DLD1 (cell line): Measurements from ENCODE around the gene PRR27.

Experiments
- in situ Hi-C: cut with HindIII; loops from 2 replicates; pipeline ENCODE4 v1.10.0; 2017; ENCODE audit warnings: low sequenced_read_pairs

PRR27 gene

DNA sequence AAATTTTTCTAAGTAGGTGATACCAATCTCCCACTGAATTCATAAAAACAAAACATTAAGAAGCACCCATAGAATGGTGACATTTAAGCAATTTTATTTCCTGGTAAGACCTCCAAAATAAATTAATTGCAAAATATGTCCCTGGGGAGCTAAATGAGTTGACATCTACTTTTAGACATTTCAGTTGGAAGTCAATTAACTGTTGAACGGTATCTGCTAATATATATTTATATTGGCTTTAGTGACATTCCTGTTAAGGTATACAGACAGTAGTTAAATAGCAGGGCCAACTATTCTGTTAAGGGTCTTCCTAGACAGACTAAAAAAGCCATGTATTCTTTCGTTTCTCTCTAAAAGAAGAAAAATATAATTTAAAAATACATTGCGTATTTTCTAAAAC lies at the start of gene PRR27:
PRR27 (plus strand) TSS at position 301 of the 400 bp plus-strand sequence. CDS start 139 bp downstream, outside the sequence.
- in situ Hi-C loops = no loop called here

DNA sequence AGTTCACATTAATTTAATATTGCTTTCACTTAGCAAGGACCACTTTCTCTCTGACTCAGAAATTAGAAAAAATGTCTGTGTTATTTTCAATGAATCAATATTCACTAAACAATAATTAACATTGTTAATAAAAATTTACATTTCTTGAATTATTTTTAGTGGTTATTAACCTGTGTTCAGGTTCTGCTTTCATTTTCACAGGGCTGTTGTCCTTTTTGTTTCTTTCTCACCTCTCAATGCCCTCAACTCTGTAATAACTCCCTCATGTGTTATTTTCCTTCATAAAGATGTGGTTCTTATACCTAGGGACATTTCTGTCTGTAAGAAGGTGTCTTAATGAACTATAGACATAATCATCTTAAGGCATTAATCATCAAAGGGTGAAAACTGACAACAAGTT lies 43.1 kb upstream of the PRR27 start:
- in situ Hi-C loops = no loop called here

DNA sequence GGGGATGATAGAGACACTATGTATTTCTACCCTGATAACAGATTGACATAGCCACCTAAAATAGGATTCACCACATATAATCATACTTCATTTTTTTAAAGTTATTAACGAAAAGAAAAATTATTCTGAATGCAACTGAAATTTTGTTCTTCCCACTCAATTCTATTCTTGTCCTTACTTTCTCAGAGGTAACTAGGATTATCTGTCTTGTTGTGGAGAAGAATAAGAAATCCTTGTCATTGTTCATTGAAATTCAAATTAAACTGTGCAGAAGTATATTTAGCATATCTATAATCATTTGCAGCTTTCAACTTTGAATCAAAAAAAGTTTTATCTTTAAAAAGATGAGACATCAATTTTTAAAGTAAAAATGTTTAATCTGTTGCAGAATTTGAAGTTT lies 40.4 kb upstream of the PRR27 start:
- in situ Hi-C loops = no loop called here

DNA sequence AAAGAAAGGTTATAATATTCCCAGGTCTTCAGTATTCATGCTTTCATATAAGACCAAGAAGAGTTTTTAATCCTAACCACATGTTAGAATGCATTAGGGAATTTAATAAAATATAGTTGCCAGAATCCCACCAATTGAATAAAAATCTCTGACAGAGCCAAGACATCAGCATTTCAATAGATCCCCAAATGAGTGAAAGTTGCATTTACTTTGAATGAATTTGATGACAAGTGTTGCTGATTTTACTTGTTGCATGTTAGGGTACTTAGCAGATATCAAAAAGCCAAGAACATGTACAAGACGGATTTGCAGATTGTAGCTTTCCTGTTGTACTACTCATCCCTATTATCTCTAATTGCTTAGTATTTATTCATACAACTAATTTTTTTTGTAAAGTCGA lies 39.9 kb upstream of the PRR27 start:
- in situ Hi-C loops = no loop called here

DNA sequence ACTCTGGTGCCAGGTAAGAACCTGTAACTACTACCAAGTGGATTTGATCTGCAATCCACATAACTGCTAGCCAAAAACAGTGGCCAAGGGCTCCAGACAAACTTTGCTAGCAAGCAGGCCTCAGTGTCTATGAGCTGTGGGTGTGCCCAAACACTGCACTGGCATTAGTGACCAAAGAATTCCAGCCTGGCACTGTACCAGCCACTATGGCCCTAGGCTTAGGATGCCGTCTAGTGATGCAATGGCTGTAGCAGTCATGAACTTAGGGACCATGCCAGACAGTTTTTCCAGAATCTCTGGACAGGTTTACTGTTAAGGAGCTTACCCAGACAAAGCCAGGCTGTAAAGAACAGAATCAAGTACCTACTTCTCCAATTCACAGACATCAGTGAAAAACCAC lies 33.7 kb upstream of the PRR27 start:
- in situ Hi-C loops = no loop called here

DNA sequence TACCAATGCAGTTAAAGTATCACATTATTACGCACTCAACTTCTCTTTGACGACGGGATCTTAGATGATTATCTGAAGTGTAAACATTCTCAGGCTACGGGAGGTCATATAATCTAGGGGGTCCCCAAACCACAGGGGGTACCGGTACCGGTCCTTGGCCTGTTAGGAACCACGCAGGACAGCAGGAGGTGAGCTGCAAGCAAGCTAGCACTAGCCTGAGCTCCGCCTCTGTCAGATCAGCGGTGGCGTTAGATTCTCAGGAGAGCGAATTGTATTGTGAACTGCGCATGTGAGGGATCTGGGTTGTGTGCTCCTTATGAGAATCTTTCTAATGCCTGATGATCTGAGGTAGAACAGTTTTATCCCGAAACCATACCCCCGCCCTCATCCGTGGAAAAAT lies 20.6 kb upstream of the PRR27 start:
- in situ Hi-C loops = no loop called here

DNA sequence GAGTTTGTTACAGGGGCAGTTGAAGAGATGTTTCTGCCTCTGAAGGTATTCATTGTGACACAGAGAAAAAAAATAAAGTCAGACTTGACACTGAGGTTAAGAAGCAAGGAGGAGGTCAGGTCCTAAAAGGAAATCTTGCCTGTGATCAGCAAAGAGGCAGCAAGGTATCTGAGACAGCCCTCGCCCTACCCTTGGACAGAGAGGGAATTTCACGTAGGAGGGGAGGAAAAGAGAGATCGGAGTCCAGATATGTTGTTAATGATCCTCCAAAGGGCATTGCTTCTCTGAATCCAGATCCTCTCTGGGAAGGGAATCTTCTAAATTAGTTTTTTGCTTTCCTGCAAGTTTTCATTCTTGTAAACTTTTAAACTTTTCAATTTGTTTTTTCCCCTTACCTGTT lies 15.3 kb upstream of the PRR27 start:
- in situ Hi-C loops = no loop called here

DNA sequence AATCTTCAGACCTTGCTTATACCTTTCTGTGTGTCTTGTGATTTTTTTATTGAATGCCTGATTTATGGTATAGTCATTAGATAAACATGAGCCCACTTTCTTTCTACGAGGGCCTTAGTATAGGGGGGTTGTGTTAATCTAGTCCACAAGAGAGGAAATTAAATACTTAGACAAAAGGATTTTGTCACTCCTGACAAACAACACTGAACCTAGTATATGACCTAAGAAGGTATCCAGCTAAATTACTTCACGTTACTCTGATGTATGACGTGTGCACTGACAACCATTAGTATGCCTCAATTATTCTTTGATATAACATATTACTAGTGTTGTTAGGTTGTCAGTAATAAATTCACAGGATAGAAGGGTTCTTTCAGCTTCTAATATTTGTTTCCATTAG lies 2.8 kb upstream of the PRR27 start:
- in situ Hi-C loops = no loop called here

DNA sequence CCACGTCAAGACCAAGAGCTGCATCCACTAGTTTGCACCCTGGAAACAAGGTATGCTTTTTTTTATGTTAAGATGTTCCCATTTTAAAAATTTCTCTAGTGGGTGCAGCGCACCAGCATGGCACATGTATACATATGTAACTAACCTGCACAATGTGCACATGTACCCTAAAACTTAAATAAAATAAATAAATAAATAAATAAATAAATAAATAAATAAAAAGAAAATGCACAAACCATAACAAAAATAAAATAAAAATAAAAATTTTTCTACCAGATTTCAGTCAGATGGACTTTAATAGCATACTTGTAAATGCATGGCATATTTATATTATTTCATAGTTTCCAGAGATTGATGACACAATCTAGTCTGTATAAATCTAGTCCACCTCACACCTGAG lies 1.9 kb upstream of the PRR27 start:
- in situ Hi-C loops = no loop called here

DNA sequence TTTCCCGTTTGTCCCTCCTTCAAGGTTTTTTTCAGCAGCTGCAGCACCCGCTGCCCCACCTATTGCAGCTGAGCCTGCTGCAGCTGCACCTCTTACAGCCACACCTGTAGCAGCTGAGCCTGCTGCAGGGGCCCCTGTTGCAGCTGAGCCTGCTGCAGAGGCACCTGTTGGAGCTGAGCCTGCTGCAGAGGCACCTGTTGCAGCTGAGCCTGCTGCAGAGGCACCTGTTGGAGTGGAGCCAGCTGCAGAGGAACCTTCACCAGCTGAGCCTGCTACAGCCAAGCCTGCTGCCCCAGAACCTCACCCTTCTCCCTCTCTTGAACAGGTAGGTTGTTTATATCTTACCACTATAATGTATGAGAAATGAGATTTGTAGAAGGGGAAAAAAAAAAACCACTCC lies 4.5 kb downstream of the PRR27 start:
- in situ Hi-C loops = no loop called here

DNA sequence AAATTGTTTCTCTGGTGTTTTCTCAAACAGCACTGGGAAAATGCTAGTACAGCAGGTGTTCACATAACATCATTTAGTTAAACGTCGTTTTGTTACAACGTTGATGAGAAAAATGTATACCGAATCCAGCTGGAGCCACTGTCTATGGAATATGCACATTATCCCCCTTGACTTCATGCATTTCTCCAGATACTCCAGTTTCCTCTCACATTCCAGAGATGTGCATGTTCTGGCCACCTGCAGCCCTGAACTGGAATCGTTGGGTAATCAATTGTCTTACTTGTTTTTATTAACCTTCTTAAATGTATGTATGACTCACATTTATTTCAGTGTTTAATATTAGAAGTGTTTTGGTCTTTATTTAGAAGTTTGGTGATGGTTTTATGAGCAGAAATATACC lies 23.1 kb downstream of the PRR27 start:
- in situ Hi-C loops = no loop called here

DNA sequence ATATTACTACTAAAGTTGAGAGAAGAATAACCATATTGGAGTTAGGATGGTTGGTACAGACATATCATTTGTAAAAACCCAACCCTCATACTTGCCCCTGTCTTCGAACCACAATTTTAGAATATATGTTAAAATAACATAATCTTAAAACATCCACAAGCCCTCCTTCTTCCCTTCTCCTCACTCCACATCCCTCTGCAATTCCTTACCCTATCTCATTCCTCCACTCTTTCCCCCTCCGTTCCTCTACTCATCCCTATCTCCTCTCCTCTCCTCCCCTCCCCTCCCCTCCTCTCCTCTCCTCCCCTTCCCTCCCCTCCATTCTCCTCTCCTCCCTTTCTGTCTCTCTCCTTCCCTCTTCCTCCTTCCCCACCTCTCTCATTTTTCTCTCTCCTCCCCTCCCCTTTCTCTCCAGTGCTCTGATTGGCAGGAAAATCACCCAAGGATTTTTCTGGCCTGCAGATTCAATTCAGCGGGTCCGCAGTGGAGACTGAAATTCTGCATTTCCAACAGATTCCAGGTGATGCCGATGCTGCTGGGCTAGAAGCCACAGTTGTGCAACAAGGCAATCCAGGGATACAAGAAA lies 24.1 kb downstream of the PRR27 start:
- in situ Hi-C loops = no loop called here

DNA sequence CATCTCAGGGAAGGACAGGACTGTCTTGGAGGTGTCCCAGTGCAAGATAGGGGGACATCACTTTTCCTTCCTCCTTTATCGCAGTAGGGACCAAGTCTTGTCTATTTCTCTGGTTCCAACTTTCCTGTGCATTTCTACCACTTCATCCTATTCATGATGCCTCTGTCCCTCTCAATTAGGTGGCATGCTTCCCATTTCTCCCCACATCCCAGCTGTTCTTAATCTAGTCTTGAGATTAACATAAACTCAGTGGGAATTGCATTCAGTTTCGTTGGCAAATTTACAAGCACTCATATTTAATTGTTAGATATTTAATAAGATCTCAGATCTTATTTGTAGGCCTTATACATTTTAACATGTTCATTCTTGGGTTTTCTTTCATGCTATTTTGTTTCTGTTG lies 25.8 kb downstream of the PRR27 start:
- in situ Hi-C loops = no loop called here

DNA sequence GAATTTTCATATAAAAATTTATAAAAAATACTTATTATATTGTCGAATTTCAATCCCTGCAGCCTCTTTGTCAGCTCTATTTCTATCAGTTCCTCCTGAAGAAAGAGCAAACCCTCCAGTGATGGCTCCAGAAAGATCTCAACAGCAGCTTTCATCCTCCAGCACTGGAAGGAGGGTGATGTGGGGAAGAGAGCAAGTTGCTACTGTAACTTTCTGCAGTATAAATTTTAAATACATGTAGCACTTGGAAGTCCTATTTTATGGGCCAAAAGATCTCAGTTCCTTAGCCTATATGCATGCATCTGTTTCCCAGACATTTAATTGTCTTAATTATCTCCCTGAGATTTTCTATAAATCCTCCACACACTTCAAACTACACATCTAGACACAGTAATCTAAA lies 27.8 kb downstream of the PRR27 start:
- in situ Hi-C loops = no loop called here

DNA sequence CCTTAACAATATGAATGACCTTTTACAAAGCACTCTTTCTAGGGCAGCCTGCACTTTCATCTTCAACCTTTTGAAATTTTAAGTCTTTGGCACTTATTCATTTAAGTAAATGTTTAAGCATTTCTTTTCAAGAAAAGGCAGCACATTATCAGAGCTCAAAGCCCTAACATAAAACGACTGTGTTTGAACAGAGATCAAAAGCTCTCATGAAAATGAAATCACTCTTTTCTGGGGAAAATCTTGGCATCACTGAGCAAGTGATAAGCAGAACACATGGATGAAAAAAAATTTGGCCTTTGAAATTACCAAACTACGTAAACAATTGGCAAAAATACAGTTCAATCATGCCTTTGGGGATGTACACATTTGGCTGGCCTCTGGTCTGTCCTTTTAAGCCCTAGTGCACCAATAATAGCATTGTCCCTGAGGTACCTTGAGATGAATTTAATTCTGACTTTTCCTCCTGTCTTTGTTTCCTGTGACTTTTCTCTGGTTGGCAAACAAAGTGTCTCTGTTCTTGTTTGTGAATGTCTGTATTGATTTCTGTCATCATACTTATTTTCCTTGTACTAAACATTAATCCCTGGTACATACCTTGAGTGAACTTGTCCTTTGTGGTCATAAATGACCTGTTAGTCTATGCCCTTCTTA lies 28.6 kb downstream of the PRR27 start:
- in situ Hi-C loops = no loop called here

DNA sequence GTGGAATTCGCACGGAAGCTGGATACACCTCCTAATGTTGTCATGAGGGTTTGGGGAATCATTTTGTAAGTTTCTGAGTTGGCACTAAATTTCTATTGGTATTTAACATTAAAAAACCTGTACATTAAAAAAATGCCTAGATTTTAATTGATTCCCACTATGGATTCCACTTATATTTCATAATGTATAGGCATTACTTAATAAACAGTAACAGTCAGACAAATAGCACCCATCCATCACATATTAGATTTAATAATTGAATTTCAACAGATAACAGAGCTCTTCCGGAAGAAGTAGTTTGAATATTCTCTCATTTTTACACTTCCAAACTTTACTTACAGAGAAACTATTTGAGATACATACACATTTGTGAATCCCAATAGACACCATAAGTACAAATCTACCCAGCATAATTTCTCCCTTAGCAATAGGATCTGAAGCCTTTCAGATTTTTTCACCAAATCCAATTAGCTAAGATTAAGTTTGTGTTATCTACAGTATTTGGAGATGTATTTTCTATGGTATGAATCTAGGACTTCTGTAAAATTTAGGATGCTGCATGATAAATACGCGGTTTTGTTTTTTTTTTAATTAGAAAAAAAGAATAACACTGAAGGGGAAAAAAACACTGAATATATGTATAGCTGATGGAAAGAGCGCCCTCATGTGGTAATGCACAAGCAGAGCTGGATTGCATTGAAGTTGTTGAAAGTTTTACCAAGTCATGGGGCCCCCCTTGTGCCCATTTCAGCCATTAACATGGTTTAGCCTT lies 29.3 kb downstream of the PRR27 start:
- in situ Hi-C loops = no loop called here

DNA sequence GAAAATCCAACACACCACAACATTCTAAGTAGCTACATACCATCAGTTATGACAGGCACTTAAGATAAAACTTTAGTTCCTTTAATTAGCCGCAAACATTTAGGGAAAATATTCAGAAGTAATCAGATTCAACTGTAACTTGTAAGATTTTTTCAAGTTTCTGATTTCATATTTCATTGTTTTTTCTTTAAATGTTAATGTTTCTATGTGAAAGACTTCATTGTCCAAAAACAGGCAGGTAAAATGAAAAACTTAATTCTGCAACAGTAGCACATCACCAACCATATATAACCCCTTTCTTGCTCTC lies 29.9 kb downstream of the PRR27 start:
- in situ Hi-C loops = no loop called here

DNA sequence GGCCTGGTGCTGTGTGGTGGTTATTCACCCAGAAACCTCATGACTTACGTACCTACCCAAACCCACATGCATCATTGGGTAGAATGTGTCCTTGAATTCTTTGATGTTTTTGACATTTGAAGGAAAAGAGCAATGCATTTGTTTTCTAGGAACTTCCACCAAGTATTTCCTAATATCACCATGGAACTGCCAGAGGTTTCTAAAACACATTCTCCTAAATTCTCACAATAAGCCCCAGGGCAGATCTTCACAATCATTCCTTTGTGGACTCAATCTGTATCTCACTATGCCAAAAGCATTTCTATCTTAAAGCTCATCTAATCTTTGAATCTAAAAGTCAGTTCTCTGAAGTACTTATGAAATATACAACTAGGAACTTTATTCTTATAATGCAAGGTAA lies 33.2 kb downstream of the PRR27 start:
- in situ Hi-C loops = no loop called here

DNA sequence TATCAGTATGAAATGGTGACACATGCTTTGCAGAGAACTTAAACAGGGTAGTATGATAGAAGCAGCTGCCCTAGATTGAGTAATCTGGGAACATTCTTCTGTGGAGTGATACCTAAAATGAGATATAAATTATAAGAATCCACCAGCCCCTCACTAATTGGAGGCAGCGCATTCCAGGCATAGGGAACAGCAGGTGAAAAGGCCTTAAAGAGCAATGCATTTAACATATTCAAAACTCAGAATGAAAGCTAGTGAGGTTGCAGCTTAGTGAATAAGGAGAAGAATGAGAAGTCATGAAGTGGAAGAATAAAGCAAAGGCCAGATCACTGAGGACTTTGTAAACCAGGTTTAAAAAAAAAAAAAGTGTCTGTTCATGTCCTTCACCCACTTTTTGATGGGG lies 36.5 kb downstream of the PRR27 start:
- in situ Hi-C loops = no loop called here

DNA sequence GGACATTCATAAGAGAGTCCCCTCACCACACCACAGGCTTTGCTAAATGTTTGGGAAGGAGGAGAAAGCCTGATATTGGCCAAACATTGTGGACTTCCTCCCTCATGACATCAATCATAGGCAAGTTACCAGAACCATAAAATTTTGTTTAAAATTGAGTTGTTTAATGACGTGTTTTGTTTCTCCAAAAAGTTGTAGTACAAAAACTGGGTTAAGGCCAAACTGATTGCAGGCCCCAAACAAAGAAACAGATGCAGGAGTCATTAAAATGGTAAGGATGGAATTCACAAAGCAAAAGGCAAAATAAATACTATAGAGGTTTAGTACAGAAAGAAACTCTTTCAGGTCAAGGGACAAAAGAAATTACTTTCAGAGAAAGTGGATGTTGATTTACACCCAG lies 37.6 kb downstream of the PRR27 start:
- in situ Hi-C loops = no loop called here

DNA sequence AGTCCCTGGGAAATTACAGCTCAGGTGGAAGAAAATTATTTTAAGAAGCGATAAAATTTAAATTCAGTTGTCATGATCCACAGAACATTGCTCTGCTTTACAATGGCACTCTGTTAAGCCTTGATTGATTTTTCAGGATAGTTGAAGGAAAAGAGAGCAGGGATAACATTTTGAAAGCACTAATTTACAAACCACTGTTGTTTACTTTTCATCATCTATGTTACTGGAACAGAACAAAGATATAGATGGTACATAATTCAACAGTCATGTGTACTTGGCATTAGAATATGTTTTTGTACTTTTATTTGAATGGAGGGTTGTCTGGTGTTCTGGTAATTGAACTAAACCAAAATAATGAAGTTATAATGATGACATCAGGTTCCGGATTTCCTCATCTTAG lies 38.9 kb downstream of the PRR27 start:
- in situ Hi-C loops = no loop called here

DNA sequence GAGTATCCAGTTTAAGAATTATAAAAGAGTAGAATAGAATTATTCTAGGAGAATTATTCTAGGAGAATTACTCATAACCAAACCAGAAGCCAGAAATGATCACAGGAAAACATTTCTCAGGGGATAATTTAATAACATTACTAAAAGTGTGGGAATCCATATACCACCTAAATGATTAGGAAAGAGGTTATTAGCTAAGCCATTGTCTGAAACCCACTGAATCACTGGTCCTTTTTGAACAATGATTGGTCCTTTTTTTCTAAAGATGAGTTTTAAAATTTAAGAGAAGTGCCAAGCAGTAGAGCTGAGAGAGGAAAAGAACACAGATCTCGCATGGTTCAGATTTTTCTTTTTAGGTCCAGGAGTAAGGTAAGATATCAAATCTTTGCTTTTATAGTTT lies 41.4 kb downstream of the PRR27 start, which contains the start of gene ODAM:
ODAM (plus strand) TSS at position 301 of the 400 bp plus-strand sequence. CDS start 819 bp downstream, outside the sequence.
- in situ Hi-C loops = no loop called here
